CD14-positive monocyte (primary cell): ENCODE data around the gene RASSF7. TPM values are rescaled to one million over a fixed set of nuclear protein-coding genes. Genes with fewer than 3 reads are reported as not detected.
A peak's percentile ranks its signal among the peaks of the same experiment; 100 is the strongest.

Source experiments
- DNase-seq, 3 donors: peaks; one replicate each; pipeline ENCODE4 v3.0.0-alpha.2; 2011 to 2022
- H2AFZ ChIP-seq: 2 replicates; pipeline ENCODE4 v1.6.0; 2012; ENCODE audit warnings: mild to moderate bottlenecking, low read depth, low read length, inconsistent platforms; ENCODE audit not compliant: insufficient read depth, poor library complexity, severe bottlenecking
- H3K27ac ChIP-seq, 2 donors: 1 replicate in 1 of 2; 2 replicates in 1 of 2; pipeline ENCODE4 v1.5.1; 2012 to 2013; ENCODE audit warnings: low read length in 2 of 2, control low read depth in 1 of 2, inconsistent platforms in 1 of 2, low read depth in 1 of 2, mild to moderate bottlenecking in 1 of 2
- H3K27me3 ChIP-seq, 2 donors: one replicate each; pipeline versions ENCODE4 v1.6.0 to v1.6.1; 2011 to 2013; ENCODE audit warnings: low read length in 2 of 2; ENCODE audit not compliant: control insufficient read depth in 2 of 2, insufficient read depth in 2 of 2
- H3K36me3 ChIP-seq, 2 donors: replicated peaks in 1 of 2; 1 replicate in 1 of 2; 2 replicates in 1 of 2; pipeline versions ENCODE4 v1.5.1 to v1.6.1; 2012 to 2013; ENCODE audit warnings: low read length in 2 of 2, control low read depth in 1 of 2, inconsistent platforms in 1 of 2, mild to moderate bottlenecking in 1 of 2; ENCODE audit not compliant: insufficient read depth in 2 of 2, control insufficient read depth in 1 of 2
- H3K4me1 ChIP-seq, 2 donors: 1 replicate in 1 of 2; 2 replicates in 1 of 2; pipeline versions ENCODE4 v1.5.1 to v1.6.1; 2012 to 2013; ENCODE audit warnings: low read length in 2 of 2, control low read depth in 1 of 2, inconsistent platforms in 1 of 2, mild to moderate bottlenecking in 1 of 2, moderate library complexity in 1 of 2; ENCODE audit not compliant: insufficient read depth in 2 of 2, control insufficient read depth in 1 of 2
- H3K4me2 ChIP-seq: replicated peaks from 2 replicates; pipeline ENCODE3; 2012; ENCODE audit warnings: low read length, moderate library complexity, mild to moderate bottlenecking; ENCODE audit not compliant: poor library complexity, severe bottlenecking; ENCODE audit errors: extremely low read depth
- H3K4me3 ChIP-seq, 3 experiments: fragments of 200-600 bp in 1 of 3; sonication (generic) in 1 of 3; replicated peaks in 1 of 3; 1 replicate in 2 of 3; 2 replicates in 1 of 3; pipeline ENCODE4 v1.5.1; 2011 to 2013; ENCODE audit warnings: low read length in 3 of 3, mild to moderate bottlenecking in 3 of 3, control low read depth in 2 of 3, low read depth in 2 of 3, inconsistent platforms in 1 of 3, moderate library complexity in 1 of 3
- H3K79me2 ChIP-seq: 2 replicates; pipeline ENCODE4 v1.6.0; 2012; ENCODE audit warnings: mild to moderate bottlenecking, control low read depth, inconsistent platforms, low read length, moderate library complexity; ENCODE audit not compliant: insufficient read depth
- H3K9ac ChIP-seq: 2 replicates; pipeline ENCODE4 v1.6.0; 2017; ENCODE audit warnings: low read length, mild to moderate bottlenecking; ENCODE audit not compliant: insufficient read depth, poor library complexity, severe bottlenecking
- H3K9me3 ChIP-seq, 2 donors: replicated peaks in 1 of 2; 1 replicate in 1 of 2; 2 replicates in 1 of 2; pipeline versions ENCODE4 v1.5.1 to v1.6.1; 2012 to 2013; ENCODE audit warnings: low read length in 2 of 2, control low read depth in 1 of 2; ENCODE audit not compliant: control insufficient read depth in 1 of 2, insufficient read depth in 1 of 2
- H4K20me1 ChIP-seq: 2 replicates; pipeline ENCODE4 v1.6.0; 2012; ENCODE audit warnings: mild to moderate bottlenecking, low read length, control low read depth, moderate library complexity; ENCODE audit not compliant: insufficient read depth
- H3K27ac Mint-ChIP-seq, 7 donors: one replicate each; pipeline ENCODE4 v1.8.0; 2020; ENCODE audit warnings: mild to moderate bottlenecking in 7 of 7, mixed read lengths in 7 of 7, moderate library complexity in 6 of 7, inconsistent platforms in 2 of 7
- H3K27me3 Mint-ChIP-seq, 3 donors: one replicate each; pipeline ENCODE4 v1.8.0; 2021 to 2022; ENCODE audit warnings: low read depth in 3 of 3, mild to moderate bottlenecking in 3 of 3, mixed read lengths in 3 of 3, moderate library complexity in 3 of 3, inconsistent platforms in 1 of 3
- H3K36me3 Mint-ChIP-seq, 2 donors: one replicate each; pipeline ENCODE4 v1.8.0; 2020; ENCODE audit warnings: mixed read lengths in 2 of 2, inconsistent platforms in 1 of 2, mild to moderate bottlenecking in 1 of 2
- H3K4me1 Mint-ChIP-seq: one replicate; pipeline ENCODE4 v1.8.0; 2020; ENCODE audit warnings: mild to moderate bottlenecking, mixed read lengths
- H3K4me3 Mint-ChIP-seq, 2 donors: one replicate each; pipeline ENCODE4 v1.8.0; 2020; ENCODE audit warnings: mild to moderate bottlenecking in 2 of 2, mixed read lengths in 2 of 2, moderate library complexity in 1 of 2
- H3K9me3 Mint-ChIP-seq, 7 donors: one replicate each; pipeline ENCODE4 v1.8.0; 2020 to 2022; ENCODE audit warnings: mixed read lengths in 7 of 7, mild to moderate bottlenecking in 6 of 7, moderate library complexity in 6 of 7, inconsistent platforms in 2 of 7
- WGBS: methylation state at CpG from one replicate; pipeline ENCODE4 v1.1.5; 2013; ENCODE audit warnings: missing lambda C conversion rate; ENCODE audit not compliant: insufficient coverage; 5-methylcytosine and 5-hydroxymethylcytosine counted together
- intact Hi-C, 2 donors: fragments of 100-400 bp; cut with micrococcal nuclease; formaldehyde crosslinking; loops; one replicate each; pipeline versions ENCODE4 v1.15.0 to v1.15.1; 2023
- polyA plus RNA-seq, 3 donors: library from polyadenylated mRNA; depleted of rRNA in 1 of 3; unstranded in 2 of 3; stranded (reverse) in 1 of 3; fragments of 300-500 nt in 2 of 3; fragments of >200 nt in 1 of 3; fragmentation: Illumina TruSeq in 2 of 3; gene quantifications; 1 replicate in 2 of 3; 2 replicates in 1 of 3; pipeline ENCODE4 v1.2.3, GENCODE V29; 2012 to 2021
- TF ChIP-seq, protein P1 (sequence below): fragments of 200-600 bp; IDR thresholded peaks from one replicate; pipeline ENCODE4 v1.8.0; 2022; ENCODE audit warnings: antibody characterized with exemption, mild to moderate bottlenecking

Gene RASSF7
- polyA plus RNA-seq, 3 donors: 10.0 to 26.5 (median 12.4) TPM

DNA sequence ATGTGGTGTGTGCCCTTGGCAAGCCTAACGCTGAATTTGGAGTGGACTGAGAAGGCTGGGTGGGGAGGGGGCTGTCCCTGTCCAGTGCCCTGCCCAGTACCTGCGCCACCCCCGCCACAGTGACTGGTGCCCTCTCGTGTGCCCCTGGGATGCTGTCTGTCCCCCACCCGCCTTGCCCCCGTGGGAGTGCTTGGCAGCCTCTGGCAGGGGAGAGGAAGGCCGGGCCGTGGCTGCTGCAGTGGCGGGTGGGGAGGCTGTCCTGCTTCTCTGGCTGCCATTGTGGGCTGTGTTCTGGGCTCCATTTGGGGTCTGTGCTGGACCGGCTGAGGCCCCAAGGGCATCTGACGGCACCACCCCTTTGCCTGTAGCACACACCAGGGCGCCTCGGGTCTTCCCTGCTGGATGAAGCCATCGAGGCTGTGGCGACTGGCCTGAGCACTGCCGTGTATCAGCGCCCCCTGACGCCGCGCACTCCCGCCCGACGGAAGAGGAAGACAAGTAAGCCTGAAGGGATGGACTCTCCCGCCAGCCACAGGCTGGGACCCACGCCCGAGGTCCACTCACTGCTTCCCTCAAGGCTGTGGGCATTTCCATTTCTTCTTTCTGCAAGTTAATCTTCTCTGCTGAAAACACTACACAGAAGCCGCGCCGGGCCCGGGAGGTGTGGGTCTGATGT lies 37.4 kb downstream of the RASSF7 start:
- H3K79me2 ChIP-seq: peaks cover 4% of the 10 kb centered on the region
- TF ChIP-seq, protein P1, sequence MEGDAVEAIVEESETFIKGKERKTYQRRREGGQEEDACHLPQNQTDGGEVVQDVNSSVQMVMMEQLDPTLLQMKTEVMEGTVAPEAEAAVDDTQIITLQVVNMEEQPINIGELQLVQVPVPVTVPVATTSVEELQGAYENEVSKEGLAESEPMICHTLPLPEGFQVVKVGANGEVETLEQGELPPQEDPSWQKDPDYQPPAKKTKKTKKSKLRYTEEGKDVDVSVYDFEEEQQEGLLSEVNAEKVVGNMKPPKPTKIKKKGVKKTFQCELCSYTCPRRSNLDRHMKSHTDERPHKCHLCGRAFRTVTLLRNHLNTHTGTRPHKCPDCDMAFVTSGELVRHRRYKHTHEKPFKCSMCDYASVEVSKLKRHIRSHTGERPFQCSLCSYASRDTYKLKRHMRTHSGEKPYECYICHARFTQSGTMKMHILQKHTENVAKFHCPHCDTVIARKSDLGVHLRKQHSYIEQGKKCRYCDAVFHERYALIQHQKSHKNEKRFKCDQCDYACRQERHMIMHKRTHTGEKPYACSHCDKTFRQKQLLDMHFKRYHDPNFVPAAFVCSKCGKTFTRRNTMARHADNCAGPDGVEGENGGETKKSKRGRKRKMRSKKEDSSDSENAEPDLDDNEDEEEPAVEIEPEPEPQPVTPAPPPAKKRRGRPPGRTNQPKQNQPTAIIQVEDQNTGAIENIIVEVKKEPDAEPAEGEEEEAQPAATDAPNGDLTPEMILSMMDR: no peak
- H3K9ac ChIP-seq: no peak overlapping the region
- no peak for DNase-seq
- no peaks in the 10 kb centered on the region for H3K4me1 Mint-ChIP-seq
- H3K36me3 ChIP-seq: peaks cover 87 to 94% of the 10 kb centered on the region in 2 donors
- peak overlapping the region in 3 of 7 donors; percentile 25 to 82 (median 47) for H3K27ac Mint-ChIP-seq
- no peaks in the 10 kb centered on the region for H3K27me3 ChIP-seq
- H2AFZ ChIP-seq: no peak overlapping the region
- no peak overlapping the region for H3K4me3 ChIP-seq
- 91% methylated on average over 30 of the region's 30 CpGs for WGBS
- no peaks in the 10 kb centered on the region for H3K9me3 ChIP-seq
- no peak overlapping the region for H3K4me2 ChIP-seq
- no peak overlapping the region for H3K27ac ChIP-seq
- intact Hi-C loops: no loop called here
- peaks cover 0 to 2% (median 0%) of the 10 kb centered on the region in 3 donors for H3K27me3 Mint-ChIP-seq
- no peaks in the 10 kb centered on the region for H3K4me1 ChIP-seq
- H3K4me3 Mint-ChIP-seq: no peak overlapping the region
- peaks cover 66 to 97% of the 10 kb centered on the region in 2 donors for H3K36me3 Mint-ChIP-seq
- peaks cover 63% of the 10 kb centered on the region for H4K20me1 ChIP-seq
- H3K9me3 Mint-ChIP-seq: no peaks in the 10 kb centered on the region

DNA sequence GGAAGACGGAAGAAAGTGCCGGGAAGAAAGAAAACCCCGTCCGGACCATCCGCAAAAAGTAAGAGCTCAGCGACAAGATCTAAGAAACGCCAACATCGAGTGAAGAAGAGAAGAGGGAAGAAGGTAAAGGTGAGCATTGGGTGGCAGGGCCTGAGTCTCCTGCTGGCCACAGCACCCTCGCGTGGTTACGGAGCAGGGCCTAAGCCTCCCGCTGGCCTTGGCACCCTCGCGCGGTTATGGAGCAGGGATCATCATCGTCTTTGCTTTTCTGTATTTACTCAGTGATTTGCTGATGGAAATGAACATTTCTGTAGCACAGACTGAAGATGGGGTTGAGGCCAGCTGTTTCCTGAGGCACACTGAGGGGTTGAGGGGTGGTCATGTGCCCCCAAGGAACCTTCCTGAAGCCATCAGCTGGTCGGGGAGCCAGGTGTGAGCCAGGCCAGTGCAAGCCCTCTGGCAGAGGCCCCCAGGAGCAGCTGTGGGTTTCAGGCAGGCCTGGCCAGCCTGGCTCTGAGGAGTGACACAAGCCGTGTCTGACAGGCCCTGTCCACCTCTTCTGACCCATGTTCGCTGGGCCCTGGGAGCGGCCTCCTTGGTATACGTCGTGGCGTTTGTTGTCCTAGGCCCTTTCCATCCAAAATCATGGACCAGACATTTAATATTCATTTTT lies 40.9 kb downstream of the RASSF7 start:
- peaks cover 0 to 2% (median 0%) of the 10 kb centered on the region in 3 donors for H3K27me3 Mint-ChIP-seq
- no peak overlapping the region for H3K4me2 ChIP-seq
- no peaks in the 10 kb centered on the region for H3K4me1 ChIP-seq
- no peak overlapping the region for H3K4me3 ChIP-seq
- H3K27ac Mint-ChIP-seq: peak overlapping the region in 1 of 7 donors; percentile 0
- peaks cover 85 to 93% of the 10 kb centered on the region in 2 donors for H3K36me3 ChIP-seq
- H3K4me3 Mint-ChIP-seq: peak overlapping the region in 1 of 2 donors; percentile 0
- H3K36me3 Mint-ChIP-seq: peaks cover 65 to 95% of the 10 kb centered on the region in 2 donors
- no peak overlapping the region for H2AFZ ChIP-seq
- no peak for DNase-seq
- 94% methylated on average over 17 of the region's 23 CpGs for WGBS
- H3K9me3 ChIP-seq: no peaks in the 10 kb centered on the region
- intact Hi-C loops: no loop called here
- TF ChIP-seq, protein P1: no peak
- H4K20me1 ChIP-seq: peaks cover 40% of the 10 kb centered on the region
- no peaks in the 10 kb centered on the region for H3K9me3 Mint-ChIP-seq
- no peaks in the 10 kb centered on the region for H3K79me2 ChIP-seq
- no peak overlapping the region for H3K9ac ChIP-seq
- no peak overlapping the region for H3K27ac ChIP-seq
- H3K4me1 Mint-ChIP-seq: no peaks in the 10 kb centered on the region
- H3K27me3 ChIP-seq: no peaks in the 10 kb centered on the region
